ENCODE results near the gene GPC3.
"Not testable (repeated sequence)": the region's sequence is repeated elsewhere in the genome, so short reads cannot be mapped to it uniquely, and the experiment has no call there.

Gene GPC3

GRCh38 chrX:133726211-133726630 lies 259.2 kb downstream of the GPC3 start:
- H3F3A ChIP-seq (ENCODE audit: control insufficient read depth, insufficient read depth): no peaks in the 10 kb centered on the region
- no peaks in the 10 kb centered on the region for H3K9me2 ChIP-seq (replicated peaks; ENCODE audit: control insufficient read depth, low read length)
- no peaks in the 10 kb centered on the region for H4K20me1 ChIP-seq (ENCODE audit: control insufficient read depth, insufficient read depth, low read depth, low read length)
- no peaks in the 10 kb centered on the region for H3K9me3 ChIP-seq (ENCODE audit: control insufficient read depth, insufficient read depth, low read length)
- H3K79me2 ChIP-seq (ENCODE audit: control insufficient read depth, low read length): no peaks in the 10 kb centered on the region
- H3K4me1 ChIP-seq (ENCODE audit: control insufficient read depth, low read length): no peaks in the 10 kb centered on the region
- no peak overlapping the region for H3K4me2 ChIP-seq (ENCODE audit: low read length)
- H3K27ac ChIP-seq (ENCODE audit: low read depth, low read length): no peak overlapping the region
- no peaks in the 10 kb centered on the region for H3K27me3 ChIP-seq (ENCODE audit: control insufficient read depth, low read length)
- TF ChIP-seq EZH2phosphoT487 (IDR thresholded peaks at IDR 0.05; ENCODE audit: borderline replicate concordance, low read length) (no peak), CTCF (IDR thresholded peaks at IDR 0.05; ENCODE audit: low read depth, low read length, poor library complexity, severe bottlenecking) (no peak)
- H3K36me3 ChIP-seq (ENCODE audit: control insufficient read depth, low read length): no peaks in the 10 kb centered on the region
- no peak overlapping the region for H3K4me3 ChIP-seq (ENCODE audit: low read length)

GRCh38 chrX:133723930-133724329 lies 261.5 kb downstream of the GPC3 start:
- H3K79me2 ChIP-seq (ENCODE audit: control insufficient read depth, low read length): no peaks in the 10 kb centered on the region
- H3K27me3 ChIP-seq (ENCODE audit: control insufficient read depth, low read length): no peaks in the 10 kb centered on the region
- H3F3A ChIP-seq (ENCODE audit: control insufficient read depth, insufficient read depth): no peaks in the 10 kb centered on the region
- no peak overlapping the region for H3K27ac ChIP-seq (ENCODE audit: low read depth, low read length)
- H3K4me2 ChIP-seq (ENCODE audit: low read length): no peak overlapping the region
- H3K9me2 ChIP-seq (replicated peaks; ENCODE audit: control insufficient read depth, low read length): no peaks in the 10 kb centered on the region
- H3K4me1 ChIP-seq (ENCODE audit: control insufficient read depth, low read length): no peaks in the 10 kb centered on the region
- no peaks in the 10 kb centered on the region for H4K20me1 ChIP-seq (ENCODE audit: control insufficient read depth, insufficient read depth, low read depth, low read length)
- no peaks in the 10 kb centered on the region for H3K9me3 ChIP-seq (ENCODE audit: control insufficient read depth, insufficient read depth, low read length)
- no peak overlapping the region for H3K4me3 ChIP-seq (ENCODE audit: low read length)
- H3K36me3 ChIP-seq (ENCODE audit: control insufficient read depth, low read length): no peaks in the 10 kb centered on the region
- no peak for TF ChIP-seq EZH2phosphoT487 (IDR thresholded peaks at IDR 0.05; ENCODE audit: borderline replicate concordance, low read length)
- no peak for TF ChIP-seq CTCF (IDR thresholded peaks at IDR 0.05; ENCODE audit: low read depth, low read length, poor library complexity, severe bottlenecking)

- Histone ChIP-seq H3F3A (ENCODE audit: control insufficient read depth, insufficient read depth) (no peaks in the 10 kb centered on the region), H3K27me3 (ENCODE audit: control insufficient read depth, low read length) (no peaks in the 10 kb centered on the region), H4K20me1 (ENCODE audit: control insufficient read depth, insufficient read depth, low read depth, low read length) (no peaks in the 10 kb centered on the region), H3K79me2 (ENCODE audit: control insufficient read depth, low read length) (no peaks in the 10 kb centered on the region), H3K27ac (ENCODE audit: low read depth, low read length) (no peak overlapping the region), H3K36me3 (ENCODE audit: control insufficient read depth, low read length) (no peaks in the 10 kb centered on the region), H3K4me1 (ENCODE audit: control insufficient read depth, low read length) (no peaks in the 10 kb centered on the region), H3K9me3 (ENCODE audit: control insufficient read depth, insufficient read depth, low read length) (no peaks in the 10 kb centered on the region), H3K4me2 (ENCODE audit: low read length) (no peak overlapping the region), H3K9me2 (replicated peaks; ENCODE audit: control insufficient read depth, low read length) (no peaks in the 10 kb centered on the region), H3K4me3 (ENCODE audit: low read length) (no peak overlapping the region)
- TF ChIP-seq EZH2phosphoT487 (IDR thresholded peaks at IDR 0.05; ENCODE audit: borderline replicate concordance, low read length) (no peak), CTCF (IDR thresholded peaks at IDR 0.05; ENCODE audit: low read depth, low read length, poor library complexity, severe bottlenecking) (no peak)
Measured at GRCh38 chrX:133722756-133723155, 262.6 kb downstream of the GPC3 start.

DNA sequence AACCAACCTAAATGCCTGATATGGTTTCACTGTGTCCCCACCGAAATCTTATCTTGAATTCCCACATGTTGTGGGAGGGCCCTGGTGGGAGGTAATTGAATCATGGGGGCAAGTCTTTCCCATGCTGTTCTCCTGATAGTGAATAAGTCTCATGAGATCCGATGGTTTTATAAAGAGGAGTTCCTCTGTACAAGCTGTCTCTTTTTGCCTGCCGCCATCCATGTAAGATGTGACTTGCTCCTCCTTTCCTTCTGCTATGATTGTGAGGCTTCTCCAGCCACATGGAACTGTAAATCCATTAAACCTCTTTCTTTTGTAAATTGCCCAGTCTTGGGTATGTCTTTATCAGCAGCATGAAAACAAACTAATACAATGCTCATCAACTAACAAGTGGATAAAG lies 265.1 kb downstream of the GPC3 start:
- not testable (repeated sequence) for H4K20me1 ChIP-seq (ENCODE audit: control insufficient read depth, insufficient read depth, low read depth, low read length)

More for the DNA sequence above, 265.1 kb downstream of the GPC3 start:
- H3K4me1 ChIP-seq (ENCODE audit: control insufficient read depth, low read length); H3K9me2 ChIP-seq (replicated peaks; ENCODE audit: control insufficient read depth, low read length); H3F3A ChIP-seq (ENCODE audit: control insufficient read depth, insufficient read depth); H3K36me3 ChIP-seq (ENCODE audit: control insufficient read depth, low read length); H3K27ac ChIP-seq (ENCODE audit: low read depth, low read length); H3K79me2 ChIP-seq (ENCODE audit: control insufficient read depth, low read length); H3K9me3 ChIP-seq (ENCODE audit: control insufficient read depth, insufficient read depth, low read length); H3K4me2 ChIP-seq (ENCODE audit: low read length); H3K4me3 ChIP-seq (ENCODE audit: low read length); H3K27me3 ChIP-seq (ENCODE audit: control insufficient read depth, low read length): not testable (repeated sequence)

Measured in DOHH2 (cell line).